SU-DHL-6 (cell line): ENCODE results near the gene BLOC1S5.
A peak's percentile ranks its signal among the peaks of the same experiment; 100 is the strongest.

ENCODE experiments used
- H2AFZ ChIP-seq: fragments of 200-600 bp; sonication (generic); 2 replicates; pipeline ENCODE4 v1.6.1; 2014; ENCODE audit warnings: low read depth, mild to moderate bottlenecking, moderate library complexity, mixed read lengths, antibody characterized with exemption, low read length; ENCODE audit not compliant: severe bottlenecking
- H3F3A ChIP-seq: fragments of 200-600 bp; shearing (Covaris generic); 2 replicates; pipeline ENCODE4 v1.6.0; 2016; ENCODE audit warnings: antibody characterized with exemption, mild to moderate bottlenecking; ENCODE audit not compliant: insufficient read depth
- H3K27ac ChIP-seq: fragments of 200-600 bp; sonication (generic); 2 replicates; pipeline ENCODE4 v1.5.1; 2016; ENCODE audit warnings: low read depth, mild to moderate bottlenecking, low read length, moderate library complexity, mixed read lengths
- H3K27me3 ChIP-seq: fragments of 200-600 bp; sonication (generic), shearing (Covaris generic); 2 replicates; pipeline ENCODE4 v1.6.0; 2014; ENCODE audit warnings: mild to moderate bottlenecking, low read length
- H3K36me3 ChIP-seq: fragments of 200-600 bp; sonication (generic); 2 replicates; pipeline ENCODE4 v1.6.1; 2014; ENCODE audit warnings: mild to moderate bottlenecking, low read length, mixed read lengths
- H3K4me2 ChIP-seq: fragments of 300-600, 200-600 bp; shearing (Covaris generic), sonication (generic); 2 replicates; pipeline ENCODE4 v1.6.0; 2014; ENCODE audit warnings: low read length, low read depth, mild to moderate bottlenecking; ENCODE audit not compliant: poor library complexity, severe bottlenecking
- H3K4me3 ChIP-seq: fragments of 200-600 bp; sonication (generic); 2 replicates; pipeline ENCODE4 v1.5.1; 2014; ENCODE audit warnings: antibody characterized with exemption, low read length, mild to moderate bottlenecking, mixed read lengths; ENCODE audit not compliant: insufficient read depth, poor library complexity, severe bottlenecking
- H3K79me2 ChIP-seq: fragments of 200-600 bp; sonication (generic); 2 replicates; pipeline ENCODE4 v1.6.1; 2014; ENCODE audit warnings: mild to moderate bottlenecking, low read length, moderate library complexity; ENCODE audit not compliant: insufficient read depth
- H3K9ac ChIP-seq: fragments of 200-600 bp; sonication (generic); 2 replicates; pipeline ENCODE4 v1.7.0; 2014; ENCODE audit warnings: mild to moderate bottlenecking, low read length
- H3K9me2 ChIP-seq: fragments of 200-600 bp; sonication (generic); replicated peaks from 2 replicates; pipeline ENCODE4 v1.6.1; 2014; ENCODE audit warnings: low read length; ENCODE audit not compliant: insufficient read depth
- H3K9me3 ChIP-seq: fragments of 200-600 bp; sonication (generic); 2 replicates; pipeline ENCODE4 v1.6.1; 2014; ENCODE audit warnings: low read length, mixed read lengths; ENCODE audit not compliant: insufficient read depth
- H4K20me1 ChIP-seq: fragments of 200-600 bp; sonication (generic); 2 replicates; pipeline ENCODE4 v1.6.1; 2014; ENCODE audit warnings: low read depth, mild to moderate bottlenecking, antibody characterized with exemption, low read length, moderate library complexity, mixed read lengths
- CTCF ChIP-seq: fragments of 200-600 bp; sonication (generic); IDR thresholded peaks from one replicate; pipeline ENCODE4 v1.5.1; 2017; ENCODE audit warnings: antibody characterized with exemption, mild to moderate bottlenecking, low read length, moderate library complexity; ENCODE audit not compliant: insufficient read depth, poor library complexity, severe bottlenecking
- EZH2phosphoT487 ChIP-seq: fragments of 200-600 bp; sonication (generic), shearing (Covaris generic); conservative IDR thresholded peaks from 2 replicates; pipeline ENCODE4 v1.6.1; 2018; ENCODE audit warnings: mild to moderate bottlenecking, antibody characterized with exemption, low read length, moderate library complexity, mixed read lengths

BLOC1S5 gene

GRCh38 chr6:8063761-8064637 is at the start of gene BLOC1S5:
BLOC1S5 (minus strand) TSS chr6:8064389; CDS start chr6:8064376, 13 bp downstream.
- TF ChIP-seq EZH2phosphoT487 (no peak), CTCF (no peak)
- Histone ChIP-seq H3K27me3 (no peaks in the 10 kb centered on the region), H3K9ac (peak within 1 kb of the TSS; percentile 84), H3K9me2 (0 out of 2 replicates have a peak, but pooled peaks cover 6% of the 10 kb centered on the region), H3K9me3 (no peaks in the 10 kb centered on the region), H4K20me1 (no peaks in the 10 kb centered on the region), H3K4me3 (peak within 1 kb of the TSS; percentile 75), H3K27ac (peak within 1 kb of the TSS; percentile 72), H3F3A (peaks cover 27% of the 10 kb centered on the region), H3K79me2 (peaks cover 23% of the 10 kb centered on the region), H3K36me3 (peaks cover 17% of the 10 kb centered on the region), H3K4me2 (peak within 1 kb of the TSS; percentile 88), H2AFZ (peak within 1 kb of the TSS; percentile 81)

- Histone ChIP-seq H3F3A (no peaks in the 10 kb centered on the region), H2AFZ (no peak overlapping the region), H3K4me3 (no peak overlapping the region), H3K9ac (no peak overlapping the region), H4K20me1 (no peaks in the 10 kb centered on the region), H3K27ac (no peak overlapping the region), H3K27me3 (no peaks in the 10 kb centered on the region), H3K79me2 (no peaks in the 10 kb centered on the region), H3K4me2 (no peak overlapping the region), H3K36me3 (no peaks in the 10 kb centered on the region), H3K9me2 (no peaks in the 10 kb centered on the region), H3K9me3 (no peaks in the 10 kb centered on the region)
- no peak for TF ChIP-seq CTCF
- TF ChIP-seq EZH2phosphoT487: no peak
Observed at GRCh38 chr6:8113131-8113654, 49.0 kb upstream of the BLOC1S5 start.

DNA sequence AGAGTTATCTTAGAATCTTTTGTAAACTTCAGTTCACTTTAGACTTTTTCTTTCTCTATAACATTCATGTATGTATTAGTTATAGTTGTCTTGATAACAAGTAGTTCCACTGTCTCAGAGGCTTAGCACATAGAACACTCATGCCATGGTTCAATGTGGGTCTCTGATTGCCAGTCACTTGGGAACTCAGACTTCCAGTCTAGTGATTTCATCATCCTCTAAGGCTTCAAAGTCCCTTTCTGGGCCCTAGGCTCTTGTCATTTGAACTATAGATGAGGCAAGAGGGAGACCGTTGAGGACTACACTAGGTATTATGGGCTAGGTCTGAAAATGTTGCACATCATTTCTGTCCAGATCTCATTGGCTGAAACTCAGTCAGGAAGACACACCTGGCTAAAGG is 46.5 kb upstream of the BLOC1S5 start:
- Histone ChIP-seq H3K27me3 (no peaks in the 10 kb centered on the region), H3K9ac (no peak overlapping the region), H3K4me2 (no peak overlapping the region), H3K9me2 (no peaks in the 10 kb centered on the region), H3K4me3 (no peak overlapping the region), H3F3A (no peaks in the 10 kb centered on the region), H3K9me3 (no peaks in the 10 kb centered on the region), H4K20me1 (no peaks in the 10 kb centered on the region), H3K36me3 (no peaks in the 10 kb centered on the region), H2AFZ (no peak overlapping the region), H3K79me2 (no peaks in the 10 kb centered on the region), H3K27ac (no peak overlapping the region)
- TF ChIP-seq EZH2phosphoT487 (no peak), CTCF (no peak)
